ENCODE measurements around the gene RGL4.
A peak's percentile ranks its signal among the peaks of the same experiment; 100 is the strongest.
"Not testable (repeated sequence)": the region's sequence is repeated elsewhere in the genome, so short reads cannot be mapped to it uniquely, and the experiment has no call there.

Gene RGL4

GRCh38 chr22:23722724-23723123, 31.9 kb downstream of the RGL4 start:
- H3K9me3 ChIP-seq (replicated peaks; ENCODE audit: low read length): no peaks in the 10 kb centered on the region
- no peak overlapping the region for H3K4me2 ChIP-seq (ENCODE audit: low read length)
- no peak overlapping the region for H3K9ac ChIP-seq (ENCODE audit: low read depth, low read length)
- H3K4me1 ChIP-seq (ENCODE audit: control insufficient read depth, insufficient read depth, low read length): no peaks in the 10 kb centered on the region
- H3K36me3 ChIP-seq (ENCODE audit: insufficient read depth, low read length): no peaks in the 10 kb centered on the region
- no peak overlapping the region for H3K4me3 ChIP-seq (ENCODE audit: low read length)
- H3K27me3 ChIP-seq (ENCODE audit: control insufficient read depth, insufficient read depth, low read length): peaks cover 7% of the 10 kb centered on the region

GRCh38 chr22:23728108-23728507, 37.3 kb downstream of the RGL4 start:
- H3K27me3 ChIP-seq (ENCODE audit: control insufficient read depth, insufficient read depth, low read length): peaks cover 12% of the 10 kb centered on the region
- not testable (repeated sequence) for H3K9me3 ChIP-seq (replicated peaks; ENCODE audit: low read length); H3K4me1 ChIP-seq (ENCODE audit: control insufficient read depth, insufficient read depth, low read length); H3K4me3 ChIP-seq (ENCODE audit: low read length); H3K9ac ChIP-seq (ENCODE audit: low read depth, low read length); H3K36me3 ChIP-seq (ENCODE audit: insufficient read depth, low read length); H3K4me2 ChIP-seq (ENCODE audit: low read length)

- H3K4me1 ChIP-seq (ENCODE audit: control insufficient read depth, insufficient read depth, low read length): peaks cover 5% of the 10 kb centered on the region
- no peaks in the 10 kb centered on the region for H3K36me3 ChIP-seq (ENCODE audit: insufficient read depth, low read length)
- H3K9ac ChIP-seq (ENCODE audit: low read depth, low read length): no peak overlapping the region
- no peak overlapping the region for H3K4me3 ChIP-seq (ENCODE audit: low read length)
- H3K27me3 ChIP-seq (ENCODE audit: control insufficient read depth, insufficient read depth, low read length): no peaks in the 10 kb centered on the region
- H3K9me3 ChIP-seq (replicated peaks; ENCODE audit: low read length): no peaks in the 10 kb centered on the region
- H3K4me2 ChIP-seq (ENCODE audit: low read length): no peak overlapping the region
Observed at GRCh38 chr22:23737696-23738095, 46.9 kb downstream of the RGL4 start.

GRCh38 chr22:23742505-23743264, 51.9 kb downstream of the RGL4 start:
- peak overlapping the region; percentile 1 for H3K4me2 ChIP-seq (ENCODE audit: low read length)
- peaks cover 14% of the 10 kb centered on the region for H3K4me1 ChIP-seq (ENCODE audit: control insufficient read depth, insufficient read depth, low read length)
- no peak overlapping the region for H3K4me3 ChIP-seq (ENCODE audit: low read length)
- H3K9me3 ChIP-seq (replicated peaks; ENCODE audit: low read length): no peaks in the 10 kb centered on the region
- no peaks in the 10 kb centered on the region for H3K27me3 ChIP-seq (ENCODE audit: control insufficient read depth, insufficient read depth, low read length)
- H3K36me3 ChIP-seq (ENCODE audit: insufficient read depth, low read length): peaks cover 19% of the 10 kb centered on the region
- no peak overlapping the region for H3K9ac ChIP-seq (ENCODE audit: low read depth, low read length)

- Histone ChIP-seq H3K4me1 (ENCODE audit: control insufficient read depth, insufficient read depth, low read length) (peaks cover 14% of the 10 kb centered on the region), H3K9me3 (replicated peaks; ENCODE audit: low read length) (no peaks in the 10 kb centered on the region), H3K27me3 (ENCODE audit: control insufficient read depth, insufficient read depth, low read length) (no peaks in the 10 kb centered on the region), H3K4me2 (ENCODE audit: low read length) (no peak overlapping the region), H3K4me3 (ENCODE audit: low read length) (no peak overlapping the region), H3K36me3 (ENCODE audit: insufficient read depth, low read length) (peaks cover 19% of the 10 kb centered on the region), H3K9ac (ENCODE audit: low read depth, low read length) (no peak overlapping the region)
Observed at GRCh38 chr22:23743303-23743705, 52.5 kb downstream of the RGL4 start.

- H3K9me3 ChIP-seq (replicated peaks; ENCODE audit: low read length): no peaks in the 10 kb centered on the region
- H3K27me3 ChIP-seq (ENCODE audit: control insufficient read depth, insufficient read depth, low read length): no peaks in the 10 kb centered on the region
- H3K4me1 ChIP-seq (ENCODE audit: control insufficient read depth, insufficient read depth, low read length): peaks cover 14% of the 10 kb centered on the region
- no peak overlapping the region for H3K9ac ChIP-seq (ENCODE audit: low read depth, low read length)
- H3K36me3 ChIP-seq (ENCODE audit: insufficient read depth, low read length): peaks cover 19% of the 10 kb centered on the region
- H3K4me3 ChIP-seq (ENCODE audit: low read length): no peak overlapping the region
- no peak overlapping the region for H3K4me2 ChIP-seq (ENCODE audit: low read length)
Observed at GRCh38 chr22:23744001-23744400, 53.2 kb downstream of the RGL4 start.

- Histone ChIP-seq H3K4me3 (ENCODE audit: low read length) (no peak overlapping the region), H3K27me3 (ENCODE audit: control insufficient read depth, insufficient read depth, low read length) (no peaks in the 10 kb centered on the region), H3K36me3 (ENCODE audit: insufficient read depth, low read length) (peaks cover 19% of the 10 kb centered on the region), H3K4me1 (ENCODE audit: control insufficient read depth, insufficient read depth, low read length) (peaks cover 14% of the 10 kb centered on the region), H3K9me3 (replicated peaks; ENCODE audit: low read length) (no peaks in the 10 kb centered on the region), H3K9ac (ENCODE audit: low read depth, low read length) (no peak overlapping the region), H3K4me2 (ENCODE audit: low read length) (no peak overlapping the region)
Observed at GRCh38 chr22:23744485-23744884, 53.7 kb downstream of the RGL4 start.

- H3K4me2 ChIP-seq (ENCODE audit: low read length): no peak overlapping the region
- peaks cover 19% of the 10 kb centered on the region for H3K36me3 ChIP-seq (ENCODE audit: insufficient read depth, low read length)
- H3K27me3 ChIP-seq (ENCODE audit: control insufficient read depth, insufficient read depth, low read length): no peaks in the 10 kb centered on the region
- no peaks in the 10 kb centered on the region for H3K9me3 ChIP-seq (replicated peaks; ENCODE audit: low read length)
- H3K4me1 ChIP-seq (ENCODE audit: control insufficient read depth, insufficient read depth, low read length): peaks cover 23% of the 10 kb centered on the region
- H3K4me3 ChIP-seq (ENCODE audit: low read length): no peak overlapping the region
- no peak overlapping the region for H3K9ac ChIP-seq (ENCODE audit: low read depth, low read length)
Observed at GRCh38 chr22:23745791-23746190, 55.0 kb downstream of the RGL4 start.
